ENCODE results near the gene CRYBB2.
"Not testable (repeated sequence)": the region's sequence is repeated elsewhere in the genome, so short reads cannot be mapped to it uniquely, and the experiment has no call there.

Gene CRYBB2

DNA sequence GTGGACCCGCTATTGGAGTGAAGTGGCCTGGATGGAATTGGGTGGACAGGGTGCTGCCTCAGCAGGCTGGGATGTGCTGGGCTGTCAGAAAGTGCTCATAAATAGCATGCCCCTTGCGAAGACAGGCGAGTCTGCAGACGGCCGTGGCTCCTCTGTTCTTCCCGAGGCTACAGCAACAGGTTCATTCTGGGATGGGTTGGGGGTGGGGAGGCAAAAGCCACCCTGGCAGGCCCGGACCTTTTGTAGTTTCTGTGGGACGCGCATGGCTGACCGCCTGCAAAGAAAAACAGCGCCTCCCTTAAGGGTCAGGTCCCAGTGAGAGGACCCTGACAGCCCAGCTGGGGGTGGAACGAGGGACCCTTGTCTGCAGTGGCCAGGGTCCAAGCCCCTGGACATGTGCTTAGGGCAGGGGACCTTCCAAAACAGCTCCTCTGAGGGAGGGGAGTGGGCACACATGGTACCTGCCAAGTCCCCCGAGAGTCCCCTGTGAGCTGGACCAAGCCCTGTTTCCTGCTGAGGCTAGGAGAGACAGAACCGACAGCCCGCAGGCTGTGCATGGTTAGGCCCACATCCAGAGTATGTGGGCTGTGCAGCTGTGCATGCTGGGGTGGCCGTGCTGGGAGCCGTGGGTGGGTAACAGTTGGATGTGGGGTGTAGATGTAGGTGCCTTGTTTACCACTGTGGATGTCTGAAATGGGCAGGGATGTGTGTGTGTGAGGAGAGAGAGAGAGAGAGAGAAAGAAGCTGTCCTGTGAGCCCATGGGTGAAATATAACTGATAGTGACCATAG is 19.5 kb upstream of the CRYBB2 start, which contains the start of gene CRYBB3:
Gene CRYBB3 (plus strand): TSS at position 128 of the 790 bp plus-strand sequence. CDS start 1,539 bp downstream, outside the sequence.
- no peak for DNase-seq (ENCODE audit: low read depth)

DNA sequence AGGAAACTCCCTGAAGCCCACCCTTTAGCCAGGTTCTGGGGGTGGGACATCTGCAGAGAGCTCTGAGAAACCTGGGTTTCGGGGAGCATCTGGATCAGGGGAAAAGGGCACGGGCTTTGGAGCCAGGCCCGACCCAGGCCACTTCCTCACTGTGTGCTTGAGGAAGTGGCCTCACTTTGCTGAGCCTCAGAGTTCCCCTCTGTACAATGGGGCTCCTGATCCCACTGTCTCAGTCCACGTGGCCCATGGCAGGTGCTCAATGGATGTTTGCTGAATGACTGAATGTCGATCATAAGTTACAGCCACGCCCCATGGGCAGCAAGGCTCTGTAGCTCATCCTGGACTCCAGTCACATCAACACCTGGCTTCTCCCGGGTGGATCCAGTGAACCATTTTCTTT is 18.5 kb upstream of the CRYBB2 start:
- DNase-seq (ENCODE audit: low read depth), result no peak

DNA sequence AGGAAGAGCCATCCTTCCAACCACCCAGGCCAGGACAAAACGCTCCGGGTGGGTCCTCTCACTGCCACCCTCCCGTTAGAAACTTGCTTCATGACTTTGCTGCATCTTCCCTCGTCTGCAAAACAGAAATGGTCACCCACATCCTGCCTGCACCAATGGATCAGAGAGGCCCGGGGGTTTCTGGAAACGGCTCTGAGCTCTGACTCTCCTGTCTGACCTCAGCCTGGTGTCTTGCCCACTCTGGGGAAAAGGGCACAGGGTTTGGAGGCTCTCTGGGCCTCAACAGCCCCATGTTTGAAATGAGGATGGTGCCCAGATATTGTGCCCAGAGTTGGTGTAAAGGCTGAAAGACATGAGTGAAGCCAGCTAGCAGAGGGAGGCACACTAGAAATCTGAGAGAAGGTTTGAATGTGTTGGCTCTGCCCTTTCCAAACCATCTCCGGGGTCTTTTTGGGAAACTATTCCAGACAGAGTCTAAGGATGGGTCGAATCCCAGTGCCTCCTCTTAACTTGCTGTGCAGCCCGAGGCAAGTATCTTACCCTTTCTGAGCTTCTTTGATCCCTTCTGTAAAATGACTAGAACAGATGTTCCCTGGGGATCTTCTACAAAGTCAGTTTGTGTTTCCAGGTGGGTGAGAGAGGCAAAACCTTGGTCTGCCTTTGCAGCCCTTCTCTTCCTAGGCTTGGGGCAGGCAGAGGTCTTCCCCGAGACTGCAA is 17.7 kb upstream of the CRYBB2 start:
- no peak for DNase-seq (ENCODE audit: low read depth)

DNA sequence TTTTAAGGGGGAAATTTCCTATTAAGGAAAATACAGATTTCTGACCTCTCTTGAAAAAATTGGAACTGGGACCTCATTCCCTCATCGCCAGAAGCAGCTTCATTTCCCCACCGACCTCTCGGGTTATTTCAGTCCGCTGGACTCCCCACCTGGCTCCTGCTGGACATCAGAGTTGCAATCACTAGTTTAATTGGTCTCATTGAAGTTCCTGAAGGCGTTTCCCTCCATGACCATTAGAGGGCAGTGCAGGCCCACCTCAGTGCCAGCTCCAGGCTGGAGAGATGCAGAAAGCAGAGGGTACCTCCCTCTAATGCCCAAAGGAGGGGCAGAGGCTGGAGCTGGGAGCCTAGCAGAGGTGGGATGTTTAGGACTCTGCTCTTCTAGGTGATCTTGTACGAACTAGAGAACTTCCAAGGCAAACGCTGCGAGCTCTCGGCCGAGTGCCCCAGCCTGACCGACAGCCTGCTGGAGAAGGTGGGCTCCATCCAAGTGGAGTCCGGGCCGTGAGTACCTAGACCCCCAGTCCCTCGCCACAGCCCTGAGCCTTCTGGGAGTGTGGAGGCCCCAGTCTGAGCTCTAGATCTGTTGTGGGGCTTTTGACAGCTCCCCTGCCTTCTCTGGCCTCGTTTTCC is 17.0 kb upstream of the CRYBB2 start:
- peak; percentile 30 for DNase-seq (ENCODE audit: low read depth)

DNA sequence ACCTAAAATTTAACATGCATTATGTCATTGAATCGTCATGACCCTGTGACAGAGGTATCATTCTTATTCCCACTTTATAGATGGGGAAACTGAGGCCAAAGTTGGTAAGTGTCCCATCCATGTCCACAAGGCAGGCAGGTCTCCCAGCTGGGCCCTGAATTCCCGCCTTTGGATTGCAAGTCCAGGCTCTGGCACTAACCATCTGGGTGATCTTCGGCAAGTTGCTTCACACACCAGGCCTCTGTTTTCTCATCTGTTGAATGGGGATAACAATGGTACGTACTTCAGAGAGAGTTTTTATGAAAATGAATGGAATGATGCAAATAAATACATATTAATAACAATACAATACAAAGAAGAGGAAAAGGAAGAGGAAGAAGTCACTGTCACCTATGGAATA is 16.4 kb upstream of the CRYBB2 start:
- no peak for DNase-seq (ENCODE audit: low read depth)

DNA sequence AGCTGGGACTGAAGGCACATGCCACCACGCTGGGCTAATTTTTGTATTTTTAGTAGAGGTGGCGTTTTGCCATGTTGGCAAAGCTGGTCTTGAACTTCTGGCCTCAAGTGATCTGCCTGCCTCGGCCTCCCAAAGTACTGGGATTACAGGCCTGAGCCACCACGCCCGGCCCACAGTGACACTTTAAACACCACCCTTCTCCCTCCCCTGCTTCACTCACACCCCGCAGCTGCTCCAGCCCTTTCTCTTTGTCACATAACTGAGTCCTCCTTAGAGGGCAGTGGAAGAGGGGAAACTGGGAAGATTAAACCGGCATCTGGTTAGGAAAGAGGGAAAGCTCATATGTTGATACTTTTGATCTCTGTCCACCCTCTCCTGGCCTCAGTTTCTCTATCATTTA is 14.9 kb upstream of the CRYBB2 start:
- DNase-seq (ENCODE audit: low read depth), result not testable (repeated sequence)

DNA sequence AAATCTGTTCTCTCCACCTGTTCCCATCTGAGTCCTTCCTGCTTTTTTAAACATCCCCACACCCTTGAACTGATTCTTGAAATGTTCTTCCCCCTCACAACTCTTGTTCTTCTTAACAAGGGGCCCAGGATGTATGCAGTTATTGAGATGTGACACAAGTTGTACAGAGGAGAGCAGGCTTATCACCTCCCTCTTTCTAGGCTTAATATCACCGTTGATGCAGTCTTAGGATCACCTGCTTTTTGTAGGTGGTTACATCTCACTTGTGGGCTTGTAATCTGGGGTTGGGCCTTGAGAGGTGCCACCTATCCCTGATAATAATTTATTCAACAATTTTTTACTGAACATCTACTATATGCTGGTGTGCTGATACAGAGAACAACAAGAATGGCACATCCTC is 13.6 kb upstream of the CRYBB2 start:
- no peak for DNase-seq (ENCODE audit: low read depth)

DNA sequence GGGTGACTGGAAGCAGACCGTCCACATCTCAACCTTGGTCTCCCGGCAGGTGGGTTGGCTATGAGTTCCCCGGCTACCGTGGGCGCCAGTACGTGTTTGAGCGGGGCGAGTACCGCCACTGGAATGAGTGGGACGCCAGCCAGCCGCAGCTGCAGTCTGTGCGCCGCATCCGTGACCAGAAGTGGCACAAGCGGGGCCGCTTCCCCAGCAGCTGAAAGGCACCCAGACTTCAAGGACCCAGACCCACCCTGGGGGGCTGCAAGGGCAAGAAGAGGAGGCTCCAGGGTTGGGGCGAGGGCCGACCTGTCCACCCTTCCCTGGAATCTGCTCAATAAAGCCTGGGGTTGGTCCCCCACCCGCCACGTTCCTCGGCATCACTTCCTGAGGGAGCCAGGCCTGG is 12.4 kb upstream of the CRYBB2 start:
- DNase-seq (ENCODE audit: low read depth), result no peak

DNA sequence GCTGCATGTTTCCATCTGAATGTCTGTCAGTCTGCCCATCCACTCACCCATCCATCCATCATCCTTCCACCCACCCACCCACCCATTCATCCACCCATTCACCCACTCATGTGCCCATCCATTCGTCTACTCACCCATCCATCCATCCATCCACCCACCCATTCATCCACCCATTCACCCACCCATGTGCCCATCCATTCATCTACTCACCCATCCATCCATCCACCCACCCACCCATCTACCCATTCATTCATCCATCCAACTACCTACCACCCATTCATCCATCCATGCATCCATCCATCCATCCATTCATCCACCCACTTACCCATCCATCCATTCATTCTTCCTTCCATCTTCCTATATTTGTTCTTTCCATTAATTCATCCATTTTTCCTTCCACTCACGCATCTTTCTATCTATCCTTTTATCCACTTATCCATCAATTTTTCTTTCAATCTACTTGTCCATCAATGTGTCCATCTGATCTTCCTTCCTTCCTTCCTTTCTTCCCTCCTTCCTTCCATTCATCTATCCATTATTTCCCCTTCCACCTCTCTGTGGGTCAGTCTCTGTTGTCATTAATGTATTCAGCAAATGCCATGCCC is 11.8 kb upstream of the CRYBB2 start:
- no peak for DNase-seq (ENCODE audit: low read depth)

DNA sequence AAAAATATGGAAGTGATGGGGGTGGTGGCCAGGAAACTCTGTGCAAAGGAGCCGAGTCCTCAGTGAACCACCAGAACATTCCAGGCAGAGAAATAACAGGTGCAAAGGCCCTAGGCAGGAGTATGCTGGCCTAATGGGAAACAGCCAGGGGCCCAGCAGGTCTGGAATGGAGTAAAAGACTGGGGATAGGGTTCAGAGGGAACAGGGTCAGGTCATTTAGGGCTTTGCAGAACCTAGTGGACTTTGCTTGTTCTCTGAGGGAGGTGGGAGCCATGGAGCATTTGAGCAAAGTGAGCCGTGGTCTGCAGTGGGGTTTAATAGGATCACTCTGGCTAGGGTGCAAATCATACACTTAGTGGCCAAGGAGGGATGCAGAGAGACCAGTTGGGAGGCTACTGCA is 11.1 kb upstream of the CRYBB2 start:
- DNase-seq (ENCODE audit: low read depth), result no peak

DNA sequence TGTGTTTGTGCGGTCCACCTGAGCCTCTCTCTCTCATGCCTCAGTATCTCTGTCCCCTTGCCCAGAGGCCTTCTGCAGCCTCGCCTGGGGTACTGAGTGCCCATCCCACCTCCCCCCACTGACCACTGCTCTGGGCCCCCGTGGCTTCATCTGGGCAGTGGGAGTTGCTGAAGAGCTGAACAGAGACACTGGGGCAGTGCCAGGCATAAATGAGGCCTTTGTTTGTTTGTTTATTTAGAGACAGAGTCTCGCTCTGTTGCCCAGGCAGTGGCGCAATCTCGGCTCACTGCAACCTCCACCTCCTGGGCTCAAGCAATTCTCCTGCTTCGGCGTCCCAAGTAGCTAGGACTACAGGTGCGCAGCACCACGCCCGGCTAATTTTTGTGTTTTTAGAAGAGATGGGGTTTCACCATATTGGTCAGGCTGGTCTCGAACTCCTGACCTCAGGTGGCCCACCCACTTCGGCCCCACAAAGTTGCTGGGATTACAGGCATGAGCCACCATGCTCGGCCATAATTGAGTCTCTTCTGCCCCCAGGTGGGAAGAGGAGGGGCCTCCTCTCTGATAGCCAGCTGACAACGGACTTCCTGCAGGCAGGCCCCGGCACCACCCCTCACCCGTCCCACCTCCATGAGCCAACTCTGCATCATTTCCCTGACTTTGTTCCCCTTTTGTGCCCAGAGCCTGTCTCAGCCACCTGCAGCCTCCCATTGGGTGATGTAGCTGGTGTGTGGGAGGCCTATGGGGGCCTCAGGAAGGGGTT is 10.5 kb upstream of the CRYBB2 start:
- DNase-seq (ENCODE audit: low read depth), result no peak

DNA sequence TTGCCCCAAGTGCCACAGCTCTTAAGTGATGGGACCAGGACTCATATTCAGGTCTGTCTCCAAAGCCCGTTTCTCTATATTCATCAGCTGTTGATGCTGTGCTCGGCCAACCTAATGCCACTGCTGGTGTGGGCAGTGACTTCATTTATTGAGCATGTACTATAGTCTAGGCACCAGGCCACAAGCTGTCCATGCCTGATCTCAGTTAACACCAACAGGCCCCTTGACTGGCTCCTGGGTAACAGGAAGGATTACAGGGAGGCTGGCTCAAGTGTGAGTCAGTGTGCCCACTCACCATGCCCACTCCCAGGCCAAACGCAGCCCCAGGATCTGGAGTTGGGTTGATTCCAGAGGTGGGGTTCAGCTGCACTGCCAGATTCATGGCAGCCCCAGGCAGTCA is 8.6 kb upstream of the CRYBB2 start:
- DNase-seq (ENCODE audit: low read depth), result no peak

DNA sequence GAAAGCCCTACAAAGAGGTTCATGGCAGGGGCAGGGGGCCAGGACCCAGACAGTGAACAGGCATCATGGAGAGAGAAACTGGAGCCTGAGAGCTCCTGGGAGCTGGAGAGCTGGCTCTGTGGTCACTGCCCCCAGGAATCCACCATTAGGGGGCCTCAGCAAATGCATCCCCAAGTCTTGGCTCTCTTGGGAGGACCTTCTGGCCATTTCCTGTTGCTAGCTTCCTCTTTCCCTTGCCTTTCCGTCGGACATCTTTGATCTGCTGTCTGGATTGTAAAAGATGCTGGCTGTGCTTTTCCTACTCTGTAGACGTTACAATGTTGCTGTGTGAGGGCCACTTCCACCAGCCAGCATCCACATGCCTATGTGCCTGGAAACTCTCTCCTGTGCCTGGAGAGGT is 7.1 kb upstream of the CRYBB2 start:
- no peak for DNase-seq (ENCODE audit: low read depth)

DNA sequence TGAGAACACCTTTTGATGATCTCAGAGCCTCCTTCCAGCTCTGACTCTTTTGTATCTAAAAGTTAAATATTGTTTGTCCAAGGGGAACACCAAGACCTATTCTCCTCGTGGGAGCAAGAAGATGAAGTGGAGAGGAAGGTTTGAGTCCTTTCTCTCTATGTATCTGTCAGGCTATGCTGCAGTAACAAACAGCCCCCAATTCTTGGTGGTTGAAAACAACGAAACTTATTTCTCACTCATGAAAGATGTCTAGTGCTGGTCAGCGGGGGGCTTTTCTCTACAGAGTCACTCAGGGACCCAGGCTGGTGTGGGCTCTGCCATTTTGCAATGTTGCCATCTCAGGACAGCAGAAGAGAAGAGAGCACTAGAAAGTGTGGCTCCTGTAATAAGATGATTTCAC is 6.2 kb upstream of the CRYBB2 start:
- DNase-seq (ENCODE audit: low read depth), result no peak

DNA sequence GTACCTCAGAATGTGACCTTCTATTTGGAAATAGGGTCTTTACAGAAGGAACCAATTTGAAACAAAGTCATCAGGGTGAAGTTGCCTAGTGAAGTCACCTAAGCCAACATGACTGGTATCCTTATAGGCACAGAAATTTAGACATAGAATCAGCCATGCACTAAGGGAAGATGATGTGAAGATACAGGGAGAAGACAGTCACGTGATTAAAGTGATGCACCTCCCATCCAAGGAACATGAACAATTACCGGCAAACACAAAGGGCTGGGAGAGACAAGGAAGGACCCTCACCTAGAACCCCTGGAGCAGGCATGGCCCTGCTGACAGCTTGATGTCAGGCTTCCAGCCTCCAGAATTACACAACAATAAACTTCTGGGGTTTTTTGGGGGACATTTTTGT is 3.2 kb upstream of the CRYBB2 start:
- DNase-seq (ENCODE audit: low read depth), result no peak

DNA sequence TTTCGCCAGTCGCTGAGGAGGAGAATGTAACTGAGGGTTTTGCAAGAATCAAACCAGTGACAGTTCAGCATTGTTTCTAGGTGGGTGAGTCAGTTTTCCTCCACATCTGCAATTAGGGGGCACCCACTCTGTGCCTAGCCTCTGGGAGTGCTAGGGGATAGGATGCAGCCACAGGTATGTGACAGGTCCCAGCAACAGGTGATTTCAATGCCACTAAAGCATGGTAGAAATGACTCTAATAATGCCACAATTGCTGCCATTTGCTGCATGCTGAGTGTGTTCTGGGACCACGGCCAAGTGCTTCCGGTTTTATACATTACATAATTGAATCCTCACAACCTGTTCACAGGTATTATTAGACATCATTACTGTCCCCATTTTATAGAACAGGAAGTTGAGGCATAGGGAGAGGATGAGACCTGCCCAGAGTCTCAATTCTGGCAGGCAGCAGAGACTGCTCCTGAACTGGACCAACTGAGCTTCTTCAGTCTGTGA is 556 bp downstream of the CRYBB2 start:
- no peak for DNase-seq (ENCODE audit: low read depth)

DNA sequence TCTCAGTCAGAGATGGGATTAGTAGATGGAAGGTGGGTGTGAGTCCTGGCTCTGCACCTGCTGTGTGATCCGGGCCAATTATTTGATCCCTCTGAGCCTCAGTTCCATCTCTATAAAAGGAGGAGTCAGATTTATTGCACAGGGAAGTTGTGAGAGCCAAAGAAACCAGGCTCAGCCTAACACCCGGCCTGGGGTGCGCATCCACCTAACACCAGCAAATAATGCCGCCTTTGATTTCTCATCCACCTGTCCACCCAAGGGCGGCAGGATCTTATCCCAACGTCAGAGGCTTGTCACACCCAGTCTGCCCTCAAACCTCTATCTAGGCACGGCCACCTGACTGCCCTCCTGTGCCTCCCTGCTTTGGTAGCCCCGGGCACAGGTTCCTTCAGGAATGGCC is 2.4 kb downstream of the CRYBB2 start:
- no peak for DNase-seq (ENCODE audit: low read depth)

DNA sequence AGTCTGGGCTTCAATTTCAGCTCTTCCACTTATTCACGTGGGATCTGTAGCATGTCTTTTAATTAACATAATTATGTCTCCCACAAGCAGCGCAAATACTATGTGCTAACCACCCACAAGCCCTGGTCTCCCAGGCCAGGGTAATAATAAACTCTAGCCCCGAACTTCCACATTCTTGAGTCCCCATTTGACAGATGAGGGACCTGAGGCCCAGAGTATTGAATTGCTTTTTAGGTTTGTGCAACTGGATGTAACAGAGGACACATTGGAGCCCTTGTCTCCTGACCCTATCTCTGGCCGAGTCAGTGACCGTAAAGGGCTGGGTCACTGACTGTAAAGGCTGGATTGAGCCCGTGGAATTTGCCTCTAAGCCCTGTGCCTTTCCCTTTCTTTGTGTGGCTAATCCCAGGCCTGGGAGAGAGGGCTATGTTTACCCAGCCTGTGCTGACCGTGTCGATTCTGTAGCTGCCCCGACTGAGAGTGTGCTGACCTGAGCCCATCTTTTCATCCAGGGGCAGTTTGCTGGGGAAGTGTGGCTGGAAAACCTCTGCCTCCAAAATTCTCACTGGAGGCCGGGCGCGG is 3.9 kb downstream of the CRYBB2 start:
- DNase-seq (ENCODE audit: low read depth), result no peak

DNA sequence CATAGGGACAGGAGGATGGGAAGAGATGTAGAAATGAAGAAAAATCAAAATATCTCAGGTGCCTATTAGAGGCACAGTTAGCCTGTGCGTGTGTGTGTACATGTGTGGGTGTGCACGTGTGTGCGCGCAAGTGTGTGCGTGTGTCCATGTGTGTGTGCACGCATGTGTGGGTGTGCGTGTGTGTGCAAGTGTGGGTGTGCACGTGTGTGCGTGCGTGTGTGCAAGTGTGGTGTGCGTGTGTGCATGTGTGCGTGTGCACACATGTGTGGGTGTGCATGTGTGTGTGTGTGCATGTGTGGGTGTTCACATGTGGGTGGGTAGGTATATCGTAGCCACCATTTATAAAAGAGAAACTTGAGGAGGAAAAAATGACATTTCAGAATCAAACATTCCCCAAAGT is 9.4 kb downstream of the CRYBB2 start:
- no peak for DNase-seq (ENCODE audit: low read depth)

DNA sequence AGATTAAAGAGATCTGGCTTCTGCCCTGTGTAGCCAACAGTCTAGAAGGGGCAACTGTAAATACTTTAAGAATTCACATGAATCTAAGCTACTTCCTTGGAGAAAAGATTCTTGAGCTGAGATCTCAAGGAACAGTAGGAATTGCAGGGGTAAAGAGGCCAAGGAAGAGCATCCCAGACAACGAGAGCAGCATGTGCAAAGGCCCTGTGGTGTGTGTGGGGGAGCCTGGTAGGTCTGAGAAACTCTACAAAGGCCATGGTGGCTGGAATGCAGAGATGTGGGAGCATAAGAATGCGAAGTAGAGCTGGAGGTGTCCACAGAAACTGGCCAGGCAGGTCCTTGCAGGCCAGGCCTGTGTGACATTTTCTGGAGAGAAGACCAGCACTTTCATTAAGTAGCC is 11.3 kb downstream of the CRYBB2 start:
- not testable (repeated sequence) for DNase-seq (ENCODE audit: low read depth)

DNA sequence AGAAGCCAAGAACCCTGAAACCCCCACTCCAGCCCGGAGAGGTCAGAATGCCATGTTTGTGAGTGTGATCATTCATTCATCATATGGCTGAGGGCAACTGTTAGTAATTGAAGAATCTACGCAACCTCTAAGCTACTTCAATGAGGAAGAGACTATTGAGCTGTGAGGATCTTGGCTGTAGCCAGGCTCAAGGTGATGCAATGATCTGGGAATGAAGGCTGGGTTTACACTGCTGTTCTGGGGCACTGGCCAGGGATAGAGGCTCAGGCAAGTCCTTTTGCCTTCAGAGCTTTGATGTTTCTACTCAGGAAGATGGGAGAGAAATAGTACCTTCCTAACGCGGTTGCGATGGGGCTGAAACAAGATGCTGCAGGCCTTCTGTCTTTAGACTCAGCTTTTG is 12.9 kb downstream of the CRYBB2 start:
- no peak for DNase-seq (ENCODE audit: low read depth)

Data from stimulated activated CD8-positive, alpha-beta memory T cell treated with anti-CD3 and anti-CD28 coated beads, Interleukin-7, amount 100 ng/mL, for 24 hours (primary cell).